ENCODE results near the gene CRYGB. TPM values are rescaled to one million over a fixed set of nuclear protein-coding genes. Genes with fewer than 3 reads are reported as not detected.

CRYGB gene
- polyA plus RNA-seq, 3 donors, result not detected

DNA sequence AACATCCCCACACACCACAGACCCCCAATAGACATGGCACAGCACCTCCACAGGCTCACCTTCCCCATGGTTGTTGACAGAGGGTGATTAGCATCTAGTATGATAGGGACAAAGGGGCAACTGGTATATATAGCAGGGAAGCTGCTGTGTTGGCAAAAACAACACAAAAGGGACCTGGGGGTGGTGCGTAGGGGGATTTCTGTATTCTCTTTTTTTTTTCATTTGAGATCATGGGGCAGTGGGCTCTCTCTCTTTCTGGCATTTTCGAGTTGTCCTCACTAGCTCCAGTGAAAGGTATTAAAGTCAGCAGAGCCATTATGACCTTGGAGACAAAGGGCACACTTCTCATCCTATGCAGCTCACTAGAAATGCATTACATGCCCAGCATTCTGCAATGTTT, 17.5 kb upstream of the CRYGB start, which contains the start of gene CRYGA:
TSS of gene CRYGA (minus strand) at position 101 of the 400 bp plus-strand sequence. CDS start at position 68, 33 bp downstream.
- H3K9me3 ChIP-seq (replicated peaks in 1 of 2; ENCODE audit: control insufficient read depth in 1 of 2, insufficient read depth in 1 of 2, low read length in 2 of 2), result no peaks in the 10 kb centered on the region
- no peak within 1 kb of the TSS for H3K4me3 ChIP-seq (replicated peaks in 1 of 3; ENCODE audit: low read depth in 2 of 3, low read length in 3 of 3)
- H3K4me1 ChIP-seq (ENCODE audit: control insufficient read depth in 1 of 2, insufficient read depth in 2 of 2, low read length in 2 of 2), result no peaks in the 10 kb centered on the region
- peaks cover 0 to 1% (median 0%) of the 10 kb centered on the region in 3 donors for H3K27me3 Mint-ChIP-seq (ENCODE audit: low read depth in 3 of 3)
- H3K79me2 ChIP-seq (ENCODE audit: insufficient read depth, low read length), result no peaks in the 10 kb centered on the region
- H3K27me3 ChIP-seq (ENCODE audit: control insufficient read depth in 2 of 2, insufficient read depth in 2 of 2, low read length in 2 of 2), result no peaks in the 10 kb centered on the region
- H2AFZ ChIP-seq (ENCODE audit: insufficient read depth, low read depth, low read length, poor library complexity, severe bottlenecking), result no peak within 1 kb of the TSS
- intact Hi-C loops (cut with micrococcal nuclease), result no loop called here
- no peak within 1 kb of the TSS for H3K27ac ChIP-seq (ENCODE audit: low read depth in 1 of 2, low read length in 2 of 2)
- no peaks in the 10 kb centered on the region for H3K36me3 ChIP-seq (replicated peaks in 1 of 2; ENCODE audit: control insufficient read depth in 1 of 2, insufficient read depth in 2 of 2, low read length in 2 of 2)
- H3K4me2 ChIP-seq (replicated peaks; ENCODE audit: extremely low read depth, low read length, poor library complexity, severe bottlenecking), result no peak within 1 kb of the TSS
- no peaks in the 10 kb centered on the region for H3K36me3 Mint-ChIP-seq
- WGBS (ENCODE audit: insufficient coverage), result no CpG with 5 or more reads among the region's 2 CpGs
- TF ChIP-seq, protein P1, sequence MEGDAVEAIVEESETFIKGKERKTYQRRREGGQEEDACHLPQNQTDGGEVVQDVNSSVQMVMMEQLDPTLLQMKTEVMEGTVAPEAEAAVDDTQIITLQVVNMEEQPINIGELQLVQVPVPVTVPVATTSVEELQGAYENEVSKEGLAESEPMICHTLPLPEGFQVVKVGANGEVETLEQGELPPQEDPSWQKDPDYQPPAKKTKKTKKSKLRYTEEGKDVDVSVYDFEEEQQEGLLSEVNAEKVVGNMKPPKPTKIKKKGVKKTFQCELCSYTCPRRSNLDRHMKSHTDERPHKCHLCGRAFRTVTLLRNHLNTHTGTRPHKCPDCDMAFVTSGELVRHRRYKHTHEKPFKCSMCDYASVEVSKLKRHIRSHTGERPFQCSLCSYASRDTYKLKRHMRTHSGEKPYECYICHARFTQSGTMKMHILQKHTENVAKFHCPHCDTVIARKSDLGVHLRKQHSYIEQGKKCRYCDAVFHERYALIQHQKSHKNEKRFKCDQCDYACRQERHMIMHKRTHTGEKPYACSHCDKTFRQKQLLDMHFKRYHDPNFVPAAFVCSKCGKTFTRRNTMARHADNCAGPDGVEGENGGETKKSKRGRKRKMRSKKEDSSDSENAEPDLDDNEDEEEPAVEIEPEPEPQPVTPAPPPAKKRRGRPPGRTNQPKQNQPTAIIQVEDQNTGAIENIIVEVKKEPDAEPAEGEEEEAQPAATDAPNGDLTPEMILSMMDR (IDR thresholded peaks at IDR 0.05), result no peak
- H3K9me3 Mint-ChIP-seq, result peaks cover 0 to 6% (median 0%) of the 10 kb centered on the region in 7 donors
- H4K20me1 ChIP-seq (ENCODE audit: insufficient read depth, low read length), result no peaks in the 10 kb centered on the region
- no peak for DNase-seq
- no peaks in the 10 kb centered on the region for H3K4me1 Mint-ChIP-seq
- H3K4me3 Mint-ChIP-seq, result no peak within 1 kb of the TSS
- H3K27ac Mint-ChIP-seq, result no peak within 1 kb of the TSS
- H3K9ac ChIP-seq (ENCODE audit: insufficient read depth, low read length, poor library complexity, severe bottlenecking), result no peak within 1 kb of the TSS

DNA sequence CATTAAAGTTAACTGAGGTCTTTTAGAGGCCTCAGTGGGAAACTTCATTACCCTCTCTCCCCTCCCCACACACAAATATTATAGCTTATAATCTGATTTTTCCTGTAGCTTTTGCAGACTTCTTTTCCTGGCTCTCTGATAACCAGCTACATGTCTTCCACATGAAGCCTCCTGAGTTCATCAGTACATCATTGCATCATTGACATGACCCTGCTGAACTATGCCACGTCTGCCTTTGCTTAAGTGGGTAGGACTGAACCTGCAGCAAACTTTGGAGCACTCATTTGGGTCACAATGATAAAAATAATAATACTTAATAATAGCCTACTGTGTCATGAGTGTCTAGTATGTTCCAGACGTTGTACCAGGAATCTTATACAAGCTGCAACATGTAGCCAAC, 10.5 kb upstream of the CRYGB start:
- TF ChIP-seq, protein P1 (IDR thresholded peaks at IDR 0.05), result no peak
- intact Hi-C loops (cut with micrococcal nuclease), result no loop called here
- Histone ChIP-seq H3K79me2 (ENCODE audit: insufficient read depth, low read length) (no peaks in the 10 kb centered on the region), H3K4me3 (replicated peaks in 1 of 3; ENCODE audit: low read depth in 2 of 3, low read length in 3 of 3) (no peak overlapping the region), H3K4me1 (ENCODE audit: control insufficient read depth in 1 of 2, insufficient read depth in 2 of 2, low read length in 2 of 2) (no peaks in the 10 kb centered on the region), H3K27ac (ENCODE audit: low read depth in 1 of 2, low read length in 2 of 2) (no peak overlapping the region), H3K4me2 (replicated peaks; ENCODE audit: extremely low read depth, low read length, poor library complexity, severe bottlenecking) (no peak overlapping the region), H3K9me3 (replicated peaks in 1 of 2; ENCODE audit: control insufficient read depth in 1 of 2, insufficient read depth in 1 of 2, low read length in 2 of 2) (peaks cover 0 to 4% of the 10 kb centered on the region in 2 donors), H3K9ac (ENCODE audit: insufficient read depth, low read length, poor library complexity, severe bottlenecking) (no peak overlapping the region), H3K36me3 (replicated peaks in 1 of 2; ENCODE audit: control insufficient read depth in 1 of 2, insufficient read depth in 2 of 2, low read length in 2 of 2) (no peaks in the 10 kb centered on the region), H3K27me3 (ENCODE audit: control insufficient read depth in 2 of 2, insufficient read depth in 2 of 2, low read length in 2 of 2) (no peaks in the 10 kb centered on the region), H4K20me1 (ENCODE audit: insufficient read depth, low read length) (no peaks in the 10 kb centered on the region), H2AFZ (ENCODE audit: insufficient read depth, low read depth, low read length, poor library complexity, severe bottlenecking) (no peak overlapping the region)
- Mint-ChIP-seq H3K9me3 (peaks cover 4 to 9% (median 6%) of the 10 kb centered on the region in 7 donors), H3K27me3 (ENCODE audit: low read depth in 3 of 3) (peaks cover 0 to 1% (median 0%) of the 10 kb centered on the region in 3 donors), H3K27ac (no peak overlapping the region), H3K36me3 (no peaks in the 10 kb centered on the region), H3K4me1 (no peaks in the 10 kb centered on the region), H3K4me3 (no peak overlapping the region)
- WGBS (ENCODE audit: insufficient coverage), result no CpG with 5 or more reads among the region's 2 CpGs
- DNase-seq, result no peak

Data from CD14-positive monocyte (primary cell).